ENCODE results near the gene DNM3. TPM values are rescaled to one million over a fixed set of nuclear protein-coding genes. Genes with fewer than 3 reads are reported as not detected.

DNM3 gene
- total and polyA plus RNA-seq, 2 donors (not counting 3 experiments of a cell fraction or from before 2014, with no cell fraction given), result 1.4 to 2.5 TPM

DNA sequence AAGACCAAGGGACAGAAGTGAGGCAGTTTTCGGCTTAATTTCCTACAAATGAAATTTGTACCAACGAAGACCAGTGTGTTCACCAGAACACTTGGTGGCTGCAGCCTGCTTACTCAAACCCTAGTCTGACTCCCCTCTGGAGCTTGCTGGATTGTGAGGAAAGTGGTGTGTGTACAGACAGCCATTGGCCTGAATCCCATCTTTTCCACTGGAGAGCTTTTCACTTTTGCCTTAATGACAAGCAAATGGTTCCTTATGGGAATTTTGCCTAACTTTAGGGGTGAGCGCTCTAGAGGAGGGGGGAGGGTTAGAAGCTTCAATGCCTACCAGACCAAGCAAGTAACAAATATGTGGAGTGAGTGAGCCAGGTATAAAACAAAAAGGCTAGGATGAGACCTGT, 42.5 kb upstream of the DNM3 start:
- intact Hi-C loops (cut with micrococcal nuclease) (no loop called here), dilution Hi-C loops (cut with MboI; ENCODE audit: extremely low pct_ligation_motif_present, low sequenced_read_pairs) (loop anchor here (25.0 kb wide), 1 partner anchor 189 kb away; no protein-coding TSS in a partner anchor)
- DNase-seq (ENCODE audit: low read depth, low spot score) (no peak), FAIRE-seq (no peak)
- no peak overlapping the region for H3K4me3 ChIP-seq (replicated peaks in 1 of 3; ENCODE audit: insufficient read depth in 1 of 3, low read depth in 1 of 3, low read length in 3 of 3)
- no peaks in the 10 kb centered on the region for H3K79me2 ChIP-seq (ENCODE audit: control insufficient read depth, insufficient read depth, low read length)
- CTCF ChIA-PET, result interaction anchor here (1.9 to 8.6 kb wide), 4 partner anchors 17 to 184 kb away, joined by 6 to 538 read pairs (median 34); partner anchors contain the start of gene METTL13
- no peak for TF ChIP-seq EZH2 (IDR thresholded peaks at IDR 0.05; ENCODE audit: borderline replicate concordance, low read depth, low read length, severe bottlenecking)
- no peak for TF ChIP-seq MYC (IDR thresholded peaks at IDR 0.05; ENCODE audit: low read depth, low read length)
- no peak for TF ChIP-seq JUN (IDR thresholded peaks at IDR 0.05; ENCODE audit: borderline replicate concordance, insufficient read depth, insufficient read length, low read depth)
- TF ChIP-seq POLR2AphosphoS5 (IDR thresholded peaks at IDR 0.05; ENCODE audit: insufficient read depth, low read depth, low read length), result no peak
- TF ChIP-seq MAX (IDR thresholded peaks at IDR 0.05; ENCODE audit: insufficient read depth, insufficient read length), result no peak
- no peak for TF ChIP-seq FOS (IDR thresholded peaks at IDR 0.05; ENCODE audit: borderline replicate concordance, insufficient read depth, low read length)
- no peak for TF ChIP-seq CTCF (IDR thresholded peaks at IDR 0.05; ENCODE audit: extremely low read depth in 1 of 2, insufficient read depth in 1 of 2, low read depth in 1 of 2, low read length in 2 of 2)
- no peak for TF ChIP-seq POLR2A (IDR thresholded peaks at IDR 0.05; ENCODE audit: low read depth, low read length)
- TF ChIP-seq GATA2 (IDR thresholded peaks at IDR 0.05; ENCODE audit: insufficient read depth, insufficient read length, low read depth, low read length), result no peak
- no peaks in the 10 kb centered on the region for H3K9me3 ChIP-seq (replicated peaks; ENCODE audit: control insufficient read depth, insufficient read depth, low read length)
- H4K20me1 ChIP-seq (replicated peaks; ENCODE audit: control insufficient read depth, extremely low read depth, insufficient read depth, low read length), result no peaks in the 10 kb centered on the region
- H3K27me3 ChIP-seq (ENCODE audit: control insufficient read depth in 2 of 2, insufficient read depth in 2 of 2, low read length in 2 of 2), result no peaks in the 10 kb centered on the region
- POLR2A ChIA-PET, result no interaction called here
- no peak overlapping the region for H3K4me2 ChIP-seq (ENCODE audit: insufficient read depth, low read length)
- no peak overlapping the region for H3K9ac ChIP-seq (replicated peaks; ENCODE audit: extremely low read depth, insufficient read depth, low read length)
- H3K4me1 ChIP-seq (ENCODE audit: control insufficient read depth, extremely low read depth, insufficient read depth, low read length), result peaks cover 6% of the 10 kb centered on the region
- H3K9me1 ChIP-seq (replicated peaks; ENCODE audit: control insufficient read depth, extremely low read depth, insufficient read depth, low read length), result no peaks in the 10 kb centered on the region
- BruUV-seq (replicated peaks), result no TSS peak
- no peak overlapping the region for H3K27ac ChIP-seq (ENCODE audit: insufficient read depth, low read depth, low read length)
- no peak overlapping the region for H2AFZ ChIP-seq (ENCODE audit: low read depth, low read length)
- peaks cover 5 to 14% of the 10 kb centered on the region in 2 experiments for H3K36me3 ChIP-seq (ENCODE audit: control insufficient read depth in 2 of 2, extremely low read depth in 1 of 2, insufficient read depth in 2 of 2, low read length in 2 of 2)
